Subcutaneous abdominal adipose tissue (tissue), 5 donors: ENCODE measurements around the gene EI24.
"Not testable (repeated sequence)": the region's sequence is repeated elsewhere in the genome, so short reads cannot be mapped to it uniquely, and the experiment has no call there.

Experiments
- H3K27ac ChIP-seq: one replicate; pipeline ENCODE4 v1.7.0; 2013; ENCODE audit warnings: low read depth, mild to moderate bottlenecking, inconsistent platforms, low read length, moderate library complexity
- H3K27me3 ChIP-seq, 5 donors: one replicate each; pipeline ENCODE4 v1.7.0; 2013; ENCODE audit warnings: low read length in 5 of 5, inconsistent platforms in 1 of 5; ENCODE audit not compliant: control insufficient read depth in 5 of 5, insufficient read depth in 4 of 5
- H3K36me3 ChIP-seq, 5 donors: one replicate each; pipeline ENCODE4 v1.7.0; 2013; ENCODE audit warnings: low read length in 5 of 5; ENCODE audit not compliant: control insufficient read depth in 5 of 5, insufficient read depth in 5 of 5
- H3K4me1 ChIP-seq, 5 donors: one replicate each; pipeline ENCODE4 v1.7.0; 2013; ENCODE audit warnings: low read length in 5 of 5, mild to moderate bottlenecking in 3 of 5, moderate library complexity in 1 of 5; ENCODE audit not compliant: control insufficient read depth in 5 of 5, insufficient read depth in 5 of 5
- H3K4me3 ChIP-seq, 5 donors: one replicate each; pipeline ENCODE4 v1.7.0; 2013; ENCODE audit warnings: low read length in 5 of 5, low read depth in 1 of 5
- H3K9ac ChIP-seq, 5 donors: one replicate each; pipeline ENCODE4 v1.7.0; 2013; ENCODE audit warnings: low read length in 5 of 5, mild to moderate bottlenecking in 4 of 5, moderate library complexity in 3 of 5
- H3K9me3 ChIP-seq, 5 donors: one replicate each; pipeline ENCODE4 v1.7.0; 2013; ENCODE audit warnings: low read length in 5 of 5; ENCODE audit not compliant: control insufficient read depth in 5 of 5
- donor health status: healthy.
- donor health status: healthy.
- donor health status: healthy.
- donor health status: healthy.
- donor health status: healthy.

Gene EI24

DNA sequence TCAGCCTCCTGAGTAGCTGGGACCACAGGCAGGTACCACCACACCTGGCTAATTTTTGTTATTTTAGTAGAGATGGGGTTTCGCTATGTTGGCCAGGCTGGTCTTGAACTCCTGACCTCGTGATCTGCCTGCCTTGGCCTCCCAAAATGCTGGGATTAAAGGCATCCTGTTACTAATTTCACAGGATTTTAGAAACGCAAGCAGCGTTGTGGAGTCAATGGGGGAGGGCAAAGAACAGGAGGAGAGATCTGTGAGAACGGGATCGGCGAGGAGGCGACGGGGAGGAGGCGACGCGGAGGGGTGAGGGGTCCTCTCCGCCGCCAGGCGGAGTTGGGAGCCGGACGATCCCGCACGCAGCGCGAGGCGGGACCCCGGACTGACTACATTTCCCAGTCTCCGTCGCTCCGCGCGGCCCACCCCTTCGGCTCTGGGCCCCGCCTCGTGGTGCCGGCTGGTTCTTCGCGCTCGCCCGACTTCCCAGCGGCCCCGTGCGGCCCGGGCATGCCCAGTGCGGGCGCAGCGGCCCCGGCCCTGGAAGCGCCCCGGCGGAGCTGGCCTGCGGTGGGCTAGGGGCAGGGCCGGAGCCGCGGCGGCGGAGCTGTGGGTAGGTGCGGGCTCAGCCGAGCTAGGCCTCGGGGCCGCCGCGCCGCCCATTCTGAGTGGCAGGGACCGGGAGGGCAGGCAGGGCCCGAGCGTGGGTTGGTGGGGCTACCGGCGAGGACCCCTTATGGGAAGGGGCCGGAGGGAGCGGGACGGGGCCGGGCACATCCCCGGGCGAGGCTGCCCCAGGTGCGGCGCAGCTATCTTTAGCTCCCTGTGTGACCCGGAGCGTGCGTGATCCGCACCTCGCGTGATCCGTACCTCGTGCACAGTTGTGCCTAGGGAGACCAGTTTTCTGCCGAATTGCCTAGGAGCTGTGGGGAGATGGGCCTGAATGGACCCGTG lies at the start of gene EI24:
Gene EI24, plus strand, starts transcription at position 508 of the 945 bp plus-strand sequence. CDS start 3,051 bp downstream, outside the sequence.
- peak within 1 kb of the TSS; percentile 85 to 99 (median 97) for H3K9ac ChIP-seq
- H3K36me3 ChIP-seq, result peaks cover 0 to 15% (median 10%) of the 10 kb centered on the region in 5 donors
- no peaks in the 10 kb centered on the region for H3K27me3 ChIP-seq
- peak within 1 kb of the TSS; percentile 81 to 91 (median 89) for H3K4me3 ChIP-seq
- H3K9me3 ChIP-seq, result no peaks in the 10 kb centered on the region
- H3K4me1 ChIP-seq, result peaks cover 6 to 22% (median 20%) of the 10 kb centered on the region in 5 donors
- peak within 1 kb of the TSS; percentile 76 for H3K27ac ChIP-seq

DNA sequence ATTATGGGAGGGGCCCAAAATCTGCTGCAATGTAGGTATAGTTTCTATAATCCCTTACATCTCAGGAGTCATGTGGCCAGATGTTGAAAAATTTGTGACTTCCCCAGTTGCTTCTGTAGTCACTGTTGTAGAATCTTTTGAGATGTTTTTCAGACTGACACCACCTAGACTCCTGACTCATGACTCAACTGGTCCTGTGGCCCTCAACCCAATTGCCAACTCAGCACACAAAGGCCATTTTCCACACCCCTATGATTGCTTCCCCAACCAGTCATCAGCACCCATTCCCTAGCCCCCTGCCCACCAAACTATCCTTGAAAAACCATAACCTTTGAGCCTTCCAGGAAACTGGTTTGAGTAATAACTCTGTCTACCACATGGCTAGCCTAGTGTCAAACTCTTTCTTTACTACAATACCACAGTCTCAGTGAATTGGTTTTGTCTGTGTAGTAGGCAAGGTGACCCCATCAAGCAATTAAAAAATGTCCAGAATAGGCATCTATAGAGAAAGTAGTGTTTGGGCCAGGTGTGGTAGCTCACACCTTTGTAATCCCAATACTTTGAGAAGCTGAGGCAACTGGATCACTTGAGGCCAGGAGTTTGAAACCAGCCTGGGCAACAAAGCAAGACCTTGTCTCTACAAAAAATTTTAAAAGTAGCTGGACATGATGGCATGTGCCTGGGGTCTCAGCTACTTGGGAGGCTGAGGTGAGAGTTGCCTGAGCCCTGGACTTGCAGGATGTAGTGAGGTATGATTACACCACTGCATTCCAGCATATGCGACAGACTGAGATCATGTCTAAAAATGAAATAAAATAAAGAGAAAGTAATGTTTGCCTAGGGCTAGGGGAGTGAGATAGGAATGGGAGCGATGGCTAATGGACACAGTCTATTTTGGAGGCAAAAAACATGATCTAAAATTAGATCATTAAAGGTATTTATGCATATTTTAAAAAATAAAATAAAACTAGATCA lies 49.1 kb upstream of the EI24 start:
- no peaks in the 10 kb centered on the region for H3K36me3 ChIP-seq
- peaks cover 0 to under 1% (median 0%) of the 10 kb centered on the region in 5 donors for H3K9me3 ChIP-seq
- H3K27me3 ChIP-seq, result no peaks in the 10 kb centered on the region
- no peak overlapping the region for H3K4me3 ChIP-seq
- no peak overlapping the region for H3K9ac ChIP-seq
- peaks cover 0 to 6% (median 4%) of the 10 kb centered on the region in 5 donors for H3K4me1 ChIP-seq
- H3K27ac ChIP-seq, result no peak overlapping the region

- H3K4me3 ChIP-seq, result no peak overlapping the region
These were observed 44.0 kb upstream of the EI24 start for GRCh38 chr11:125525303-125525702.

GRCh38 chr11:125532668-125533067 lies 36.6 kb upstream of the EI24 start:
- no peak overlapping the region for H3K4me3 ChIP-seq
- no peaks in the 10 kb centered on the region for H3K9me3 ChIP-seq
- no peak overlapping the region for H3K9ac ChIP-seq
- H3K36me3 ChIP-seq, result no peaks in the 10 kb centered on the region
- peaks cover 0 to 2% (median 0%) of the 10 kb centered on the region in 5 donors for H3K27me3 ChIP-seq
- no peaks in the 10 kb centered on the region for H3K4me1 ChIP-seq
- no peak overlapping the region for H3K27ac ChIP-seq

More at GRCh38 chr11:125525303-125525702, 44.0 kb upstream of the EI24 start:
- no peaks in the 10 kb centered on the region for H3K36me3 ChIP-seq
- H3K27ac ChIP-seq, result no peak overlapping the region
- peaks cover 0 to 3% (median 2%) of the 10 kb centered on the region in 5 donors for H3K9me3 ChIP-seq
- H3K27me3 ChIP-seq, result no peaks in the 10 kb centered on the region
- H3K9ac ChIP-seq, result no peak overlapping the region
- no peaks in the 10 kb centered on the region for H3K4me1 ChIP-seq

GRCh38 chr11:125535585-125535984 lies 33.7 kb upstream of the EI24 start:
- Histone ChIP-seq H3K9ac (no peak overlapping the region), H3K27me3 (peaks cover 0 to 2% (median 0%) of the 10 kb centered on the region in 5 donors), H3K27ac (no peak overlapping the region), H3K9me3 (no peaks in the 10 kb centered on the region), H3K4me1 (no peaks in the 10 kb centered on the region), H3K36me3 (no peaks in the 10 kb centered on the region), H3K4me3 (no peak overlapping the region)

GRCh38 chr11:125536834-125537233 lies 32.4 kb upstream of the EI24 start:
- not testable (repeated sequence) for H3K4me1 ChIP-seq, H3K36me3 ChIP-seq, H3K9me3 ChIP-seq, H3K27me3 ChIP-seq, H3K27ac ChIP-seq, H3K9ac ChIP-seq, H3K4me3 ChIP-seq

- no peaks in the 10 kb centered on the region for H3K4me1 ChIP-seq
- no peak overlapping the region for H3K4me3 ChIP-seq
- H3K9ac ChIP-seq, result no peak overlapping the region
These were observed 26.6 kb upstream of the EI24 start for GRCh38 chr11:125542709-125543108.

DNA sequence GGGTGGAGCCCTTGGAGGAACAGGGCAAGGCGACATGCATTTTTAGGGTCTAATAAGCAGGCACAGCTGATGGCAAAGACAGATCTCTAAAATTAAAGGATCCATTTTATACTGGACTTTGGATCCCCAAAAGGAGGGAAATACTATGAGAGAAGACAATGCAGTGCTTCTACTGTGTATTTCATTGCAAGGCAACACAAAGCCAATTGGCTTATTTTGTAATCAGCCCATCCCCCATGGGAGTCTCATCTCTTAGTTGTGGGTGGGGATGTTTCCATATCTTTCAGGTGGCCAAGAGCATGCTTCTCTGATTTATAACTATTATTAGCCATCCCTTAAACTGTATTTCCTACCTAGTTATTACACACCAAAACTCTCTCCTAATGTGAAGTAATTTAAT lies 18.5 kb upstream of the EI24 start:
- no peaks in the 10 kb centered on the region for H3K27me3 ChIP-seq
- H3K36me3 ChIP-seq, result no peaks in the 10 kb centered on the region
- H3K27ac ChIP-seq, result no peak overlapping the region

More at GRCh38 chr11:125542709-125543108, 26.6 kb upstream of the EI24 start:
- Histone ChIP-seq H3K36me3 (no peaks in the 10 kb centered on the region), H3K27me3 (no peaks in the 10 kb centered on the region), H3K27ac (no peak overlapping the region), H3K9me3 (peaks cover 0 to 8% (median 2%) of the 10 kb centered on the region in 5 donors)

DNA sequence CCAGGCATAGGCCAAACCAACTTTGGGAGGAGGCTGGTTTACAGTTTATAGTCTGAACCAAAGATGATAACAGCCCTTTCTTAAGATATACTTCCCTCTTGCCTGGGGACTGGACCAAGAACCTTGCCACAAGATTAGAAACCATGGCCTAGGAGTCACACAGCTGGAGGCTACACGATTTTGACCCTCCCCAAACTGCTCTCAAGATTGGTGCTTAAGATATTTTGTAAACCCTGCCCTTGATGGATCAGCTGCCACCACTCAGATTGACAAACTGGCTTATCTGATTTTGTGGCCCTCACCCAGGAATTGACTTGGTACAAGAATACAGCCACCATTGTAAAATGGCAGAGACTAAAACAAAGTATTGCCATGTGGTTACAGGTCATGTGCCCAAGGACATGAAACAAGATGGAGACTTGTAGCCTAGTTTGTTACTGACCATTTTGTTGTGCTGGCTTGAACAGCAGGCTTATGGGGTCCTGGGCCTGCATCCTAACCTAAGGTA lies 17.4 kb upstream of the EI24 start:
- no peaks in the 10 kb centered on the region for H3K36me3 ChIP-seq
- no peak overlapping the region for H3K4me3 ChIP-seq
- H3K4me1 ChIP-seq, result no peaks in the 10 kb centered on the region
- peaks cover 14 to 26% (median 25%) of the 10 kb centered on the region in 5 donors for H3K9me3 ChIP-seq
- H3K27me3 ChIP-seq, result no peaks in the 10 kb centered on the region
- no peak overlapping the region for H3K9ac ChIP-seq
- H3K27ac ChIP-seq, result no peak overlapping the region

More for the DNA sequence above, 18.5 kb upstream of the EI24 start:
- Histone ChIP-seq H3K9ac (no peak overlapping the region), H3K9me3 (peaks cover 14 to 26% (median 25%) of the 10 kb centered on the region in 5 donors), H3K4me1 (no peaks in the 10 kb centered on the region), H3K4me3 (no peak overlapping the region)
